GM19455 (cell line): ENCODE data around the gene NTNG2.

Experiments used
- ATAC-seq: cut with Tn5 transposase; IDR thresholded peaks from one replicate; pipeline ENCODE4 v1.9.1; 2021; ENCODE audit not compliant: unreplicated experiment

NTNG2 gene

GRCh38 chr9:132201139-132201538 lies 39.3 kb downstream of the NTNG2 start:
- no peak for ATAC-seq

DNA sequence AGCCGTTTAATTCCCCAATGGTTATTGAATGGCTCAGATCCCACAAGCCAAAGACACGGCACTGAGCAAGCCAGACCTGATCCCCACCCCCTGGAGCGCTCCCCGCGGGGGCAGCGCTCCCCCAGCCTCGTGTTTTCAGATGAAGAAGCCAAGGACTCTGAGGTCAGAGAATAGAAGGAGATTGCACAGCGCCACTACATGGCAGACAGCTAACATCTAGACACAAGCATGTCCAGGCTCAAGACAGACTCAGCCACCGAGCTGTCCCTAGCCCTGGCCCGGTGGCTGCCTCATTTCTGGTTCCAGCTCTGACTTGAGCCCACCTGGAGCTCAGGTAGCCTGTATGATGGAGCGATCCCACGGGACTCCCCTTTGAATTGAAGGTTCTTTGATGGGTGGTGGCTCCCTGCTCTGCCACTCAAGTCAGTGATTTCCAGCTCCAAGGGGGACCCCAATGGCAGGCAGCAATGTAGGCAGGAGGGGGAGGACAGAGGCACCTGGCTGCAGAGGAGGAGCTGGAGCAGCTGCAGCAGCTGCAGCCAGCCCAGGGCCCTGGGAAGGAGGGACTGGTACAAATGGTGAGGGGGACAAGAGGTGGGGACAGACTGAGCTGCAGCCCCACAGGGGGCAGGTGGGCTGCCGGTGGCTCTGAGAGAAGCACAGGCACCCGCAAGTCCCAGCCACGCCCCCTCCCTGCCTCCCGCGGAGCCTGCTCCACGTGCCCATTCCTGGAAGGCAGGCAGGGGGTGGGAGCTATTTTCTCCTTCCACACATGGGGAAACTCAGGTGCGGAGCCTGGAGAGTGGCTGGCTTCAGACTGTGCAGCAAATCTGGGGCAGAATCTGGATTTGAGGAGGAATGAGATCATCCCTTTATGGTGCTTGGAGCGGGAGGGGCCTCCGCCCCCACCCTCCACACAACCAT lies 40.2 kb downstream of the NTNG2 start:
- ATAC-seq = no peak

DNA sequence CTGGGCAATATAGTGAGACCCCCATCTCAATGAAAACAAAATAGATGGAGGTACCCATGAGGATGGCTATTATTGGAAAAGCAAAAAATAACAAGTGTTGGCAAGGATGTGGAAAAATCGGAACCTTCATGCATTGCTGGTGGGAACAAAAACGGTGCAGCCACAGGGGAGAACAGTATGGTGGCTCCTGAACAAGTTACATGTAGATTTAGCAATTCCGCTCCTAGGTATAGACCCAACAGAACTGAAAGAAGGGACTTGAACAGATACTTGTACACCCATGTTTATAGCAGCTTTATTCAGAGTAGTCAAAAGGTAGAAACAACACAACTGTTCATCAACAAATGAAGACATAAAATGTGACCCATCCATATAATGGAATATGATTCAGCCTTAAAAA lies 43.0 kb downstream of the NTNG2 start:
- ATAC-seq = no peak

DNA sequence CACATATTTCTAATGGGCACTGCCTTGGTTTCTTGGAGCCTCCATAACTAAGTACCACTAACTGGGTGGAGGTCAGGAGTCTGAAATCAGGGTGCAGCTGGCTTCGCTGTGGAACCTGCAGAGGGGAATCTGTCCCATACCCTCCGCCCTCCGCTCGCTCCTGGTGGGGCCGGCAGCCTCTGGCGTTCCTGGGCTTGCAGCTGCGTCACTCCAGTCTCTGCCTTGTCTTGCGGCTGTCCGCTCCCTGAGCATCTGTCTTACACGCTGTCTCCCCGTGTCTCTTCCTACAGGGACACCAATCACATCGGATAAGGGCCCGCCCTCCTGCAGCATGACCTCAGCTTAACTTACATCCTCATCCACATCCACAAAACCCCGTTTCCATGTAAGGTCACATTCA lies 45.4 kb downstream of the NTNG2 start:
- no peak for ATAC-seq

- ATAC-seq = no peak
These were observed 46.2 kb downstream of the NTNG2 start for GRCh38 chr9:132207839-132208615.

GRCh38 chr9:132209228-132209627 lies 47.4 kb downstream of the NTNG2 start:
- ATAC-seq = no peak

DNA sequence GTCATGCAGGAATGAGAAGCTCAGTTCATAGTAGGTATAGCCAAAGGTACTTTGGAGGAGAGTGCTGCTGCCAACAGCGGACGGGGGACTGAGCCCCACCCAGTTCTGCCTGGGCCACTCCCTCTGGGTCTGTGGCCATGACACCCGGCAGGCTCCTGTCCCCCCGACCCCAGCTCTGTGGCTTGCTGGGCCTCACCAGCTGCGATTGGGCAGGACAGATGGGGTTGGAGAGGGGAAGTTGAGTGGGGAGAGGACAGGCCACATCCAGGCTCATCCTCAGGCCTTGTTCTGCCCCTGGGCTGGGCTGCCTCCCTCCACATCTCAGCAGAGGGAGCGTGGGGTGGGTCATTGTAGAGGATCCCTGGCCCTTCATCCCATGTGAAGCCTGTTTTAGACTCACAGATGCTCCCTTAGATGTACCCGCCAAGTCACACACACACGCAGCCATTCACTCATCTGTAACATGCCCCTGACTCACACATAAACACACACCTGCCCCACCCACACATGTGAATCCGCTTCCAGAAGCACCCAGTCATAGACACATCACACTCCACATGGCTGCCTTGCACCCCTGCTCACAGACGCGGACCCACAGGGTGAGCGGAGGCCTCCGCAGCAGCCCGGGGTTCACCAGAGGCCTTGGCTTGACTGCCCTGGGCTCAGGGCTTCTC lies 48.8 kb downstream of the NTNG2 start:
- no peak for ATAC-seq

- ATAC-seq = no peak
These were observed 49.7 kb downstream of the NTNG2 start for GRCh38 chr9:132211570-132211969.

DNA sequence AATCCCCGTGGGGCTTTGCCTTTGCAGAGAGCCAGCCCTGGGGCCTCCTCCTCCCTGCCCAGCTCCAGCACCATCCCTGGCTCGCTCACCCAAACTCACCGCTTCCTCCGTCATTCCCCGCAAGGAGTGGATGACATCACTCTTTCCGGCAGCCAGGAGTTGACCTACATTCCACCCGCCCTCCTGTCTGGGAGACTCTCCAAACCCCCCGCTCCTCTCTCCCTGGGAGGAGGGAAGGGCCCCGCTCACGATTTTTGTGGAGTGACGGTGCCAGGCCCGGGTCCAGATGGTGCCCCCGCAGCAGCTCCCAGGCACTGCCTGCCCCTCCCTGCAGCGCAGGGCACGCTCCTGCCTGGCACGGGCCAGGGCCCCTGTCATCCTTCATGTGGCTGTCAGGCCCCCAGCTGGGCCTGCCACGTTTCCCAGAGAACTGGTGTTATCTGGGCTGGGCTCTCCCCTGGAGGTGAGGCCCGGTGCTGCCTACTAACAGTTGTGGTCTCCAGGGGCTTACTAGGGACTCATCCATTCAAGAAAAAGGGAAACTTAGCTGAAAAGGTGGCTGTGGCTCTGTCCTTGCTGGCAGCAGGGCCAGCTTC lies 52.3 kb downstream of the NTNG2 start:
- ATAC-seq = no peak

- ATAC-seq = no peak
These were observed 55.2 kb downstream of the NTNG2 start for GRCh38 chr9:132216861-132217619.

GRCh38 chr9:132218208-132218607 lies 56.4 kb downstream of the NTNG2 start:
- no peak for ATAC-seq

DNA sequence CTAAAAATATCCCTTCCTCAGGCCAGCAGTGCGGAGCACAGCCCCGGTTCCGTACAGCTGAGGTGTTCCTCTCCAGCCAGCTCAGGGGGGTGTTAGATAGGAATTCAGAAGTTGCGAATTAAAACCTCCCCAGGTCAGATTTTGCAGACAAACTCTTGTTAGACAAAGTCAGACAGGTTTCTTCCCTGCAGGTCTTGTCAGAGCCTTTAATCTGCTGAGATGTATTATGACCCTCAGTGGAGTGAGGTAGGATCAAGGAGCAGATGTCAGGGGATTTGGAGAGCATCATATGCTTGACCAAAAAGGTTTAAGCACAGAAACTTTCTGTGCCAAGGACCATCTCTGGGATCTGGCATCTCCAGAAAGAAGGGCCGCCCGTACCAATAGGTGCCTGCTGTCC lies 60.1 kb downstream of the NTNG2 start:
- ATAC-seq = no peak

GRCh38 chr9:132224645-132225044 lies 62.8 kb downstream of the NTNG2 start:
- ATAC-seq = no peak

- no peak for ATAC-seq
These were observed 64.9 kb downstream of the NTNG2 start for GRCh38 chr9:132226571-132227430.

DNA sequence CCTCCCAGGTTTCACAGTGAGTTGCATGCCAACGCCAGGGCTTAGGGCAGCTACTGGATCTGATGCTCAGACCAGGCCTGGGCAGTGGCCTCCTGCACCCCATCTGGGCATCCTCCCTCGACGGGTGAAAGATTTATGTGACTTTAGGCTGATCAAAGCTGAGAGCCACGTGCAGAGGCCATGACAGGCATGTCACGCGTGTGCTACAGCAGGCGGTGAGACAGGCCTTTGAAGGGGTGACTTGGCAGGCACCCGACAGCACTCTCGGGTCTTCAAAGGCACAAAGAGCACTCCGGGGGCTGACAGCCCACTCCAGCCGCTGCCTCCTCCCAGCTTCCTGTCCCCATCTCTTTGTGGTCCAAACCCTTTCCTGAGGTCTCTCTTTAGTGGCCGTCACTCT lies 66.2 kb downstream of the NTNG2 start:
- ATAC-seq = no peak

GRCh38 chr9:132230605-132231004 lies 68.7 kb downstream of the NTNG2 start:
- ATAC-seq = no peak

GRCh38 chr9:132231019-132231701 lies 69.3 kb downstream of the NTNG2 start:
- ATAC-seq = no peak

DNA sequence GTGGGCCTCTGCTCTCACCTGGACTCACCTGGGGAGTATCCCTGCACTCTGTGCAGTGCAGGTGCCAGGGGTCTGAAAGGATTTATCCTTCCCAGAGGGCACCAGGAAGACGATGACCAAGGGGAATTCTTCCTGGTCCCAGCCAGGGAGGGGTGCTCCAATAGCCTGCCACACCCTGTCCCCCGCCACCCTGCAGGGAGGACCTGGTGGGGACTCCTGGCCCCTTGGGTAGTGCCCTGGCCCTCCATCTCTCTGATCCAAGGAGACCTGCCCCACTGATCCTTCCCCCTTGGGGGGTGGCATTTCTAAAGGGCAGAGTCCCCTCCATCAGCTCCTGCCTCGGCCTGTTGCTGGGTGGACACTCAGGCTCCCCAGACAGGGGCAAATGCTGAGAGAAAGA lies 70.7 kb downstream of the NTNG2 start:
- ATAC-seq = no peak

DNA sequence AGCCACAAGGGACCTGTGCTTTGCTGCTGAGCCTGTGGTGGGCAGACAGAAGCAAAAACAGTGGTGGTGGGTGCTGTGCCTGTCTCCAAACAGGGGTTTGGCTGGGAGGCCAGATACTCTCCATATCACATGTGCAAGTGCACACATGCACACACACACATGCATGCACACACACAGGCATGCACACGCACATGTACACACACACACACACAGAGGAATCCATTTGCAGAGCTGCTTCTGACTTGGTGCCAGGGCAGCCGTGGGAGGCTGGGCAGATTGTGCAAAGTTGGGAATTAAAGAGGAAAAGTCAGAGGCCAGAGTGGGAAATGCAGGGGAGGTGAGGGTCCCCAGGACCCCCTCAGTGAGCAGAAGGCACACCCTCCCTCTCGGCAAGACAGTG lies 71.3 kb downstream of the NTNG2 start:
- no peak for ATAC-seq
